ENCODE results near the gene ZNF30.
"Not testable (repeated sequence)": the region's sequence is repeated elsewhere in the genome, so short reads cannot be mapped to it uniquely, and the experiment has no call there.

Gene ZNF30

DNA sequence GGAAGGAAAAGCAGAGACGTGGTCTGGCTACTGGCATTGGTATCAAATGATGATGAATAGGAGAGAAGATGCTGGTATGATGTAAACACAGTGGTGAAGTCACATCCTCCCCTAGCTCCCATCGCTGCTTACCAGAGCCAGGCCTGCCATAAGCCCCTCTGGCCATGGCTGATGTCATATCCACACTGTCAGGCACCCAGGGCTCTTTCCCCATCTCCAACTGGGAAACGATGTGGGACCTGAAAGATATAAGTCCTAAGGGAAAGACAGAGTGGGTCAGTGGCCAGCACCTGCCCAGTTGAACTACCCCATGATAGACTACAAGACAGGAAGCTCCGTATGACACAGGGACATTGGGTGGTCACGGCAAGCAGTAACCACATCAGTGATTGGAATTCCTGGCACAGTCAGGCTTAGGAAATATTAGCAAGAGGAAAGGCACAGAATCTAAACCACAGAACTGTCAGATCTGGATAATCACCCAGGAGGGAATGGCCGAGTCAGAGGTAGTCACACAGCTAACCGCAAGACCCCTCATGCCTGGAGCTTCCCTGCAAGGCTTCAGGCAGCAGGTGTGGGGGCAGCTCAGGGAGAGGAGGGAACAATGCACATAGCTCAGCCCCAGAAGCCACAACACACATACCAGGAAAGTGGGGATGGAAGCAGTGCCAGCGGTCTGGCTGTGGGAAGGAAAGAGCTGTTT lies 33.6 kb downstream of the ZNF30 start:
- no peak for DNase-seq (ENCODE audit: low spot score)

DNA sequence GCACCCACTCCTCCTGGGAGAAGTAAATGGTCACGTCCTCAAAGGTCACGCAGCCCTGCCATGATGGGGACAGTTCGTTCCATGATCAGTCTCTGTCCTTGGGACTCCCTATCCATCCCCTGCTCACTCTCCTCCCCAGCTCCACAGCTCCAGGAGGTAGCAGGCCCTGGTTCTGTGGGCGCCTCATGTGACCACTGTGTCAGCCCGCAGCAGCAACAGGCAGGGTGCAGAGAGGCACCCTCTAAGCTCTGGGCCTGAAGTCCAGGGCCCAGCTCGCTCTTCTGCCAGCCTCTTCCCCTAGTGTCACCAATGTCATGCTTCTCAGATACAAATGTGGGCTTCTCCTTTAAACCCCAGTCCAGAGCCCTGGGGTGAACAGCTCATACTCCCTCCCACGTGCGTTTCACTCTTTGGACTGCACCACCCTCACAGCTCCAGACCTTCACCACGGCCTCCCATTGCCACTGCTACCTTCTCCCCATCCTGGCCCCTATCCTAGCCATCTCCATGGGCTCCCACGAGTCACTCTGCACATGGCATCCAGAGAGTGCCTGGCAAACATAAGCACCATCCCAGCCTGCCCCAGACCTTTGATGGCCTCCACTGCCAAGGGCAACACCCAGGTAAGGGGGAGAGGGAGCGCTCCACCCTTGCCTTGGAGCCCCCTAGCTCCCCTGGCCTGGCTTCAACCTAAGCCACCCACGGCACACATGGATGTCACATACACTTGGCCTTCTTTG lies 34.4 kb downstream of the ZNF30 start:
- DNase-seq (ENCODE audit: low spot score): no peak

DNA sequence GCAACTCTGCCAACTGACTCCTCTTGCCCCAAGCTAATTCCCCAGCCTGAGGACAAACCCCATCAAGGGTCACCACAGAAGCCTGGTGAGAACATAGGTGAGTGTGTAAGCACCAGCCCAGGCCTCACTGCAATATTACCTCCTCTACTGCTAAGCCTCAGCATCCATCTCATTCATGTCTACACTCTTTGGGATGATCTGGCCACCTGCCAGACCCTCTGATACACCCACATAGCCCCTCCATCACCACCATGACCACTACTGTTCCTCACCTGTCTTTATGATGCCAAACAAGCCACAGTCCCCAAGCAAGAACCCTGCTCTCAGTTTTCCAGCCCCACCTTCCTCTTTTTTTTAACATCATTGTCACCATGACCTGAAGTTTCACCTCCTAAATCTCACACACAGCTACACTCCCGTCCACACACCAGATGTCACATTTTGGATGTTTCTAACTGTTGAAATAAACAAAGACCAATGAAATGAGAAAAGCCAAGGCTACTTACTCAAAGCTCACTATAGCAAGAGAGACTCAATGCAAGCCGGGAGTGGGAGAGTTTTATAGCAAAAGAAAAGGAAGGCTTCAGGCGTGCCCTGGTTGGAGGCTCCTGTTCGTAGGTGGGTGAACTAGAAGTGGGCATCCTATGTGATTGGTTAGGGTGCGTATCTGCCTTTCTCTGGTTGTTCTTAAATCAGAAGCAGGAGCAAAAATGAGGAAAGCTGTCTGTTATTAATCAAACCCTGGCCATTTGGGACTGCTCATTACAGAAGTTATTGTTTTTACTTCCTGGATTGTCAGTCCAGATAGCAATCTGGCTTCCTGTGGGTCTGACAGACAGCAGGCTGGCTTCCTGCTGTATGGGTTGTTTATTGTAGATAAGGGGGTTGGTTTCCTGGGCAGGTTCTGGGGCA lies 35.3 kb downstream of the ZNF30 start:
- DNase-seq (ENCODE audit: low spot score): no peak

DNA sequence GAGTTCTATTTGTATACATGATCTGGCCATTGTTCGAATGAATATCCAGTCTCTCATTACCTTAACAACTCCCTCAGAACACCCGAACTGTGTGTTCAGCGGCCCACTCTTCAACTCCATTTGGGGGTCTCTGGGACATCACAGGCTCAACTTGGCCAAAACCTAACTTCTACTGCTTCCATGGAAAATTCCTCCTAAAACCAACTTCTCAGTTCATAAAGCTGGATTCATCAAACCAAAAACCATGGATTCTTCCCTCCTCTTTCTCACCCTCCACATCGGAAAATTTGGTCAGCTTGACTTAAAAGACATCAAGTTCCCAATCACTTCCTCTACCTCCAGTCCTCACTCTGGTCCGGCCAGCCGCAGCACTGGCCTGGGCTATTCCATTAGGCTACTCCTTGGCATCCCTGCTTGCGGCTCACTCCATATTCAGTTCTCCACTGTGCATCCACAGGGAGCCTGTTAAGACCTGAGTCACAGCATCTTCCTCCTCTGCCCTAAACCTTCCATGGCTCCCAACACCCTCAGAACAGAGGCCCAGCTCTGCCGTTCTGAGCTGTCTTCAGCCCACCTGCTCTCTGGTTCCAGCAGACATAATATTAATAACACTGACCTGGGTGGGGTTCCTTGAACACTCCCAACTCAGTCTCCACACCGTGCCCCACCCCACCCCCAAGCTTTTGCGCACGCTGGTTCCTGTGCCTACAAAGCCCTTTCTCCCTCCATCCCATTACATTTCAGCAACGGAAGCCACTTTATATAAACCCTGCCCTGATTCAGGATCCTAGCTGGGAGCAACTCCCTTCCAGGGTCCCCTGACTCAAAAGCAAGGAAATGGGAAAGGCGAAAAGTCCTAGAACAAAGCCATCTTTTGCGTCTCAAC lies 36.2 kb downstream of the ZNF30 start:
- DNase-seq (ENCODE audit: low spot score): no peak

DNA sequence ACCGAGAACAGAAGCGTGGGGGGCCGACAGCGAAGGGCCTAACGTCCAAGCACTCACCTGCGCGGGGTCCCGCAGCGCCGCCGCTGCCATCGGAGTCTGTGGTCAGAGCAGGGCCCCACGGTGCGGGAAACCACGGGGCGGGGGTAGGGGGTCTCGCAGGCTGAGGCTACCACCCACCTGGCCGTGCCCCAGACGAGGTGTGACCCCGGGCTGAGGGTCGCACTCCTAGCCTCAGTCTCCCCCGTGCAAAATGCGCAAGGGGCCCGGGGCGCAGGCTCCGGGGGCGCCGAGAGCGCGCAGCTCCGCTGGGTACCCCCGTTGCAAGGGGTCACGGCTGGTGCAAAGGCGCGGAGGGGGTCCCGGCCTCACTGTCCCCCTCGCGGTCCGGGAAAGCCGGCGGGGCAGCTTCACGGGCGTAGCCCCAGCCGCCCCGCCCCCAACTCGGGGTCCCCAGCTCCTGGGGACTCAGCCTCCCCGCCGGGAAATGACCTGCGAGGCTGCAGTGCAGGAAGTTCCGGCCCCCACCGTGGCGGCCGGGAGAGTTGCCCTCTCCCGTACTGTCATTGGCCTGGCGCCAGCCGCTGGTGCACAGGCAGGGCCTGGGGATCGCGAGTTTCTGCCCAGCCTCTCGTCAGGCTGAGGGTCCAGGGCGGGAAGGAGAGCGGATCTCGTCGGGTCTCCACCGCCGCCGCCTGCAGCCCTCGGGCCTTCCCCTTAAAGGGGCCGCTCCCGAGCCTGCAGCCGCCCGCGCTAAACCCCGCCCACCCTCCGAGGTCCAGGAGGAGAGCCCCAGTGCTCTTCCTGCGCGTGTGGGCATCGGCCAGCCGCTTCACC lies 37.1 kb downstream of the ZNF30 start, which contains the start of gene ZNF792:
ZNF792 (minus strand) TSS at position 657 of the 834 bp plus-strand sequence; CDS start at position 90, 567 bp downstream.
- peak; percentile 61 for DNase-seq (ENCODE audit: low spot score)

DNA sequence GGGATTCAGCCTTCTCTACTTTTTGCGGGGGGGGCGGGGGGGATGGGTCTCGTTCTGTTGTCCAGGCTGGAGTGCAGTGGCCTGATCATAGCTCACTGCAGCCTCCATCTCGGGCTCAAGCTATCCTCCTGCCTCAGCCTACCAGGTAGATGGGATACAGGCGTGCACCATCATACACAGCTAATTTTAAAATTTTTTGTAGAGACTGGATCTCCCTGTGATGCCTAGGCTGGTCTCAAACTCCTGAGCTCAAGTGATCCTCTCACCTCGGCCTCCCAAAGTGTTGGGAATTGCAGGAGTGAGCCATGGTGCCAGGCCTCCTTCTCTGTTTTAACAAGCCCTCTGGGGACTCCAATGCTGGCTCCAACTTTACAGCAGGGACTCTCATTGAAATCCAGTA lies 37.9 kb downstream of the ZNF30 start:
- no peak for DNase-seq (ENCODE audit: low spot score)

DNA sequence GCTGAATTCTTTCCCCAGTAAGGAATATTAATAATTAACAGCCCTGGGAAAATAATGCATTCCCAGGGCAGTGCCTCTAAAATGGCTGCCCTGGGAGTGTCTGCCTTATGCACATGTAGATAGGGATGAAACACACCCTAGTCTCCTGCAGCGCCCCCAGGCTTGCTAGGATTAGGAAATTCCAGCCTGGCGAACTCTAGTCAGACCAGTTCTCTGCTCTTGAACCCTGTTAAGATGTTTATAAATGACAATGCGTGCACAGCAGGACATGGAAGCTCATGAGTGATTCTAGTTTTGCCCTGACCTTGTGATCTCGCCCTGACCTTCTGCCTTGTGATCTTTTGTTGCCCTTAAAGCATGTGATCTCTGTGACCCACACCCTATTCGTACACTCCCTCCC lies 38.8 kb downstream of the ZNF30 start:
- not testable (repeated sequence) for DNase-seq (ENCODE audit: low spot score)

DNA sequence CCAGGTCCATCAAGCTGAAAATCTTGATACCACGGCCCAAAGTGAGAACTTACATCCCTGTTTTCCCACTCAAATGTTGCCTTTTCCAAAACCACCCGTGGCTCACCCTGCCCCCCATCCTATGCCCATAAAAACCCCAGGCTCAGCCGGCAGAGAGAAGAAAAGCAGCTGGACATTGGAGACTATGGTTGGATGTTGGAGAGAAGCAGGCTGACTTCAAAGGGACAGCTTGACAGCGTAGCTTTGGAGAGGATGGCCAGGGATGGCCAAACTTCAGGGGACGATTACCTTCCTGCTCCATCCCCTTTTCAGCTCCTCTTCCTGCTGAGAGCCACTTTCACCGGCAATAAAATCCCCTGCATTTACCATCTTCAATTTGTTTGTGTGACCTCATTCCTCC lies 40.8 kb downstream of the ZNF30 start:
- DNase-seq (ENCODE audit: low spot score): no peak

DNA sequence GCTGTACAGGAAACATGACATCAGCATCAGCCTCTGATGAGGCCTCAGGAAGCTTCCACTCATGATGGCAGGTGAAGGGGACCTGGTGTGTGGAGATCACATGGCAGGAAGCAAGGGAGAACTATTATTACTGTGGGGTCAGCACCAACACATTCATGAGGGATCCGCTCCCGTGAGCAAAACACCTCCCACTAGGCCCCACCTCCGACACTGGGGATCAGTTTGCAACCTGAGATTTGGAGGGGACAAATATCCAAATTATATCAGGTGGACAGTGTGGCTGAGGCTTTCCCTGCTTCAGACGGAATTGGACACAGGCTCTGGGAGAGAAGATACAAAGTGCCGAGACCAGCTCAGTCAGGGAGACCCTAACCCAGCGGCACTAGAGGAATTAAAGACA lies 43.0 kb downstream of the ZNF30 start:
- no peak for DNase-seq (ENCODE audit: low spot score)

DNA sequence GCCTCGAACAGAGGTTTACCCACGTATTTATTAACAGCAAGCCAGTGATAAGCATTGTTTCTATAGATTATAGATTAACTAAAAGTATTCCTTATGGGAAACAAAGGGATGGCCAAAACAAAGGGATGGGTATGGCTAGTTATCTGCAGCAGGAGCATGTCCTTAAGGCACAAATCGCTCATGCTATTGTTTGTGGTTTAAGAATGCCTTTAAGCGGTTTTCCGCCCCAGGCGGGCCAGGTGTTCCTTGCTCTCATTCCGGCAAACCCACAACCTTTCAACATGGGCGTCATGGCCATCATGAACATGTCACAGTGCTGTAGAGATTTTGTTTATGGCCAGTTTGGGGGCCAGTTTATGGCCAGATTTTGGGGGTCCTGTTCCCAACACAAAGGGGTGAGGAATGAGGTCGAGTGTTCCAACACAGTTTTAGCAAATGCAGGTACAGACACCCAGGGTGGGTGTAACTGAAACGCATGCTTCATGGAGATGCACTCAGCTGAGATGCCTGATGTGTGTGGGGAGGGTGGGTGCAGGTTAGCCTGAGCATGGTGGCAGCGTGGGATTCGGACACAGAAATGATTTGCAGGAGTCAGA lies 43.6 kb downstream of the ZNF30 start:
- not testable (repeated sequence) for DNase-seq (ENCODE audit: low spot score)

DNA sequence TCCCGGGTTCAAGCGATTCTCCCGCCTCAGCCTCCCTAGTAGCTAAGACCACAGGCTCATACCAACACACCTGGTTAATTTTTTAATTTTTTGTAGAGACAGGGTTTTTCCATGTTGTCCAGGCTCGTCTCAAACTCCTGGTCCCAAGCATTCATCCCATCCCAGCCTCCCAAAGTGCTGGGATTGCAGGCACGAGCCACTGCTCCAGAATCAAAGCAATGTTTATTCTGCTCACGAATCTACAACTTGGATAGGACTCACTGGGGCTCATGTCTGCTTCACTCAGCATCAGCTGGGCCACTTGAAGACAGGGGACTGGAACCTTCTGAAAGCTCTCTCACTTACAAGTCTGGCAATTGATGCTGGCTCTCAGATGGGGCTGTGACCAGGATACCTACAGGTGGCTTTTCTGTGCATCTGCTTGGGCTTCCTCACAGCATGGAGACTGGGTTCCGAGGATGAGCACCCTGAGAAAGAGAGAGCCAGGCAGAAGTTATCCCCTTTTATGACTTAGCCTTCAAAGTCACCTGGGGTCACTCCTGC lies 45.5 kb downstream of the ZNF30 start:
- no peak for DNase-seq (ENCODE audit: low spot score)

DNA sequence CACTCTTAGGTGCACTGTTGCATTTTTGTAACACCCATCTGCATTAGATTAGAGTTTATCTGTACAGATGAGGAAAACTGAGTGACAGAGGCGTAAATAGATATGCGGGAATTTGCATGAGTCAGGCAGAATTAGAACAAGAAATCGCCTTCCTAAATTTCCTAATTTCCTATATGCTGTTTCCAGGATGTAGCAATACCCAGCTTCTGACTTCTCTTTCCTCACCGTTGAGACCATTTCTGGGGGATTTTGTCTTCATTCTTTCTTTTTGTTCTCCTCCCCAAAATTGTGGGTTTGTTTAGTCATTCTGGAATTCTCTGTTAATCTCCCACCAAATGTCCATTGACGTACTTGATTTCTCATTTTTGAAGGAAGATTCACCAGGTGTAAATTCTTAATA lies 47.9 kb downstream of the ZNF30 start:
- no peak for DNase-seq (ENCODE audit: low spot score)

DNA sequence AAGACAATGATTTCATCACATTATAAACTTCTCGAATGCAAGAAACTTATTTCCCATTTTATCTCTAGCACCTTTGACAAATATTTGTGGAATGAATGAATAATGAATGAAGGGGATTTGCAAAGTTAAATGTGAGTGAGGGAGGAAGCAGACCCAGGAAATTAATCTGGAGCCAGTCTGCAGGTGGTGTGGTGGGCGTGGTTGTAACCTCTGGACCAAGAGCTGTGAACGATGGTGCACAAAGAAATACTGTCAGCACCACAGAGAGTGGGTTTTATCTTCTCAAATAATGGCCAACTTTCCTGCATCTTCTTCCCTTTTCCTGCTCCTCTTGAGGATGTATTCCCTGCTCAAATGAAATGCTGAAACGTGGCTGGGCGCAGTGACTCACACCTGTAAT lies 48.4 kb downstream of the ZNF30 start:
- DNase-seq (ENCODE audit: low spot score): no peak

DNA sequence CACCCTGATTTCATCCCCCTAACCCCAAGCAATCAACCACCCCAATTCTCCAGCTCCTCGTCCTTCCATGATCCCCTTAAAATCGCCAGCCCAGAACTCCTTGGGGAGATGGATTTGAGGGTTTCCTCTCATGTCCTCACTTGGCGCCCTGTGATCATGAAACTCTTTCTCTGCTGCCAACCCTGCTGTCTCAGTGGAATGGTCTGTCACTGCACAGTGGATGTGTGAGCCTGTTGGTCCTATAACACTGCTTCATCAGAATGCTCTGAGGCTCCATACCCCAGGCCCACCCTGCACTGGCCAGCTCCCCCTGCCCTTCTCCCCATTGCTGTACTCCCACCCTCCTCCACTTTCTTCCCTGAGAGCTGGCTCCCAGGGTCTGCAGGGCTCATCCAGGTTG lies 49.9 kb downstream of the ZNF30 start:
- no peak for DNase-seq (ENCODE audit: low spot score)

DNA sequence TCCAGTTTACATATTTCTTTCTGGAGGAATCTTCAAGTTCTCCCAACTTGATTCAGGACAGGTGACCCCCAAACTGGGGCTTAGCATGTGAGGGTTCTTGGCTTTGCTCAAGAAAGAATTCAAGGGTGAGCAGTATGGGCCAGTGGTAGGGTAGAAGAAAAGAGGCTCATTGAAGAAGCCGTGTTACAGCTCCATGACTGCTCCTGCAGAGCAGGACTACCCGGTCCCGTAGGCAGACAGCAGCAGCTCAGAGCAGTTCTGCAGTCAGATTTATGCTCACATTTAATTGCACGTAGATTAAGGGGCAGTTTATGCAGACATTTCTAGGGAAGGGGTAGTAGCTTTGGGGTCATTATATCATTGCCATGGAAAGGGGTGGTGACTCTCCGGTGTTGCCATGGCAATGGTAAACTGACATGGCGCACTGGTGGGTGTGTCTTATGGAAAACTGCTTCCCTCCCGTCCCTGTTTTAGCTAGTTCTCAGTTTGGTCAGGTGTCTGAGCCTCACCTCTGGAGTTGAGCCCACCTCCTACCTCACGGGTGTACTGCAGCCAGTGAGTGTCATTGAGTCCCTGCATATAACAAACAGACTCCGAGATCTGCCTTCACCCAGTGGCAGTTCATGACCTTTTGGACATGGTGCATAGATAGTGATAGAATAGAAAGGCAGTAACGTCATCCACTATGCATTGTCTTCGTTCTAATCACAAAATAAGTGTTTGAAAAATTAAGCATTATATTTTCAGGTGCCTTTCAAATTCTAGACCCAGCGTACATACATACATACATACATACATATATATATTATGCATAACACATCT lies 53.3 kb downstream of the ZNF30 start:
- DNase-seq (ENCODE audit: low spot score): no peak

DNA sequence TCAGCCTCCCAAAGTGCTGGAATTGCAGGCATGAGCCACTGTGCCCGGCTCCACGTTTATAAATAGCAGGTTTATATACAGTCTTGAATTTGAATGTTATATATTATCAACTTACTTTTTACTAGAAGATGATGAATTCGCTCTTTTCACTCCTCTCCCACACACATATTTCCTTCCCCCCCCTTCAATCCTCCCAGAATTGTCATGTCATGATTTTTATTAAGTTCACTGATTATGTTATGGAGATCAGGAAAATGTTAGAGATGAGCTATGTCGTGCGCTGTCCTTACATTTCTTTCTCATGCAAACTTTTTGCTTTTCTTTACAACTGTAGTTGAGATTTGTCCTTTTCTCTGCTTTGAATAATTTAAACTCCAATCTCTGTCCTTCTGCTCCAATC lies 55.6 kb downstream of the ZNF30 start:
- no peak for DNase-seq (ENCODE audit: low spot score)

DNA sequence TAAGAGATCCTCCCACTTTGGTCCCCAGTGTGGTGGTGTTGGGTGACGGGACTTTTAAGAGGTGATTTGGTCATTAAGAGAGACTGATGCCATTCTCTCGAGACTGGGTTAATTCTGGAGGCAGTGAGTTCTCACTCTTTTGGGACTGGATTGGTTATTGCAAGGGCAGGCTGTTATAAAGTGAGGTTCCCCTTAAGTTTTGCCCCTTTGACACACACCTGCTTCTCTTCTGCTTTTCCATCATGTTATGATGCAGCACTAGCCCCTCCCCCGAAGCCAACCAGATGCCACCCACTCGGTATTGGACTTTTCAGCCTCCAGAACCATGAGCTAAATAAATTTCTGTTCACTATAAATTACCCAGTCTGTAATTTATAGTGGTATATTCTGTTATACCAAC lies 57.1 kb downstream of the ZNF30 start:
- DNase-seq (ENCODE audit: low spot score): no peak

DNA sequence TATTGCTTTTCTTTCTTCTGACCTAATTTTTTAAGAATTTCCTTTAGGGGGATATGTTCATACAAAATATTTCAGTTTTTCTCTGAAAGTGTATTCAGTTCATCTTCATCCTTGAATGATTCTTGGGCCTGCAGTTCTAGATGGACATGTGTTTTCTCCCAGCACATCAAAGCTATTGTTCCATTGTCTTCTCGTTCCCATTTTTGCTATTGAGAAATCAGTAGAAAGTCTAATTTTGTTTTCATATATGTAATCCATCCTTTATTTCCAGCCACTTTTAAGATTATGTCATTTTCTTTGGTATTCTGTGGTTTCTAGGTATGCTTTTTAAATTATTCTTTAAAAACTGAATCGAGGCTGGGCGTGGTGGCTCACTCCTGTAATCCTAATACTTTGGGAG lies 57.6 kb downstream of the ZNF30 start:
- no peak for DNase-seq (ENCODE audit: low spot score)

Data from NAMALWA (cell line).